GM12878 (cell line): ENCODE measurements around the gene SLC7A1.

Experiments
- ASH2L ChIP-seq: fragments of 300-600, 200-600 bp; sonication (generic); IDR thresholded peaks from 2 replicates; pipeline ENCODE4 v1.6.1; 2017; ENCODE audit warnings: low read depth, mild to moderate bottlenecking, borderline replicate concordance
- BRCA1 ChIP-seq: IDR thresholded peaks from 2 replicates; pipeline ENCODE4 v1.6.1; 2011; ENCODE audit warnings: low read depth, low read length, improper control_type of control experiment
- CHD4 ChIP-seq: fragments of 200-600 bp; sonication (generic); IDR thresholded peaks from 2 replicates; pipeline ENCODE4 v1.6.1; 2016; ENCODE audit warnings: mild to moderate bottlenecking
- CREB1 ChIP-seq: IDR thresholded peaks from 2 replicates; pipeline ENCODE4 v1.6.1; 2012; ENCODE audit warnings: low read depth, mild to moderate bottlenecking, inconsistent platforms
- EZH2 ChIP-seq: IDR thresholded peaks from 2 replicates; pipeline ENCODE4 v1.6.1; 2012; ENCODE audit warnings: low read depth, mild to moderate bottlenecking, control low read depth, inconsistent platforms, low read length, borderline replicate concordance; ENCODE audit not compliant: control insufficient read depth
- FOXK2 ChIP-seq: fragments of 450-650 bp; IDR thresholded peaks from 2 replicates; pipeline ENCODE4 v1.6.1; 2017; ENCODE audit warnings: mild to moderate bottlenecking, moderate library complexity
- GABPA ChIP-seq: IDR thresholded peaks from 2 replicates; pipeline ENCODE4 v1.6.1; 2014; ENCODE audit warnings: antibody characterized with exemption, low read depth, mild to moderate bottlenecking, inconsistent platforms
- MTA3 ChIP-seq: IDR thresholded peaks from 2 replicates; pipeline ENCODE4 v1.6.1; 2012; ENCODE audit warnings: low read length, inconsistent platforms, borderline replicate concordance
- POLR2A ChIP-seq: IDR thresholded peaks from 2 replicates; pipeline ENCODE4 v1.6.1; 2011; ENCODE audit warnings: low read depth, mild to moderate bottlenecking, low read length
- TCF7 ChIP-seq: IDR thresholded peaks from 2 replicates; pipeline ENCODE4 v1.6.1; 2014; ENCODE audit warnings: antibody characterized with exemption, borderline replicate concordance
- ZNF274 ChIP-seq: IDR thresholded peaks from one replicate; pipeline ENCODE4 v1.8.0; 2011; ENCODE audit not compliant: insufficient read length, insufficient read depth
- ZNF384 ChIP-seq: IDR thresholded peaks from 2 replicates; pipeline ENCODE4 v1.6.1; 2012; ENCODE audit warnings: low read depth, mild to moderate bottlenecking, low read length, improper control_type of control experiment, borderline replicate concordance
- TF ChIP-seq, protein P1 (sequence below), 3 experiments: IDR thresholded peaks in 2 of 3; conservative IDR thresholded peaks in 1 of 3; 2 replicates each; pipeline ENCODE4 v1.5.1; 2011; ENCODE audit warnings: low read depth in 3 of 3, low read length in 3 of 3, mild to moderate bottlenecking in 3 of 3, control low read depth in 2 of 3, moderate library complexity in 2 of 3, inconsistent platforms in 1 of 3, mixed read lengths in 1 of 3; ENCODE audit not compliant: control insufficient read depth in 2 of 3, insufficient read depth in 1 of 3; ENCODE audit errors: extremely low read depth in 1 of 3

DNA sequence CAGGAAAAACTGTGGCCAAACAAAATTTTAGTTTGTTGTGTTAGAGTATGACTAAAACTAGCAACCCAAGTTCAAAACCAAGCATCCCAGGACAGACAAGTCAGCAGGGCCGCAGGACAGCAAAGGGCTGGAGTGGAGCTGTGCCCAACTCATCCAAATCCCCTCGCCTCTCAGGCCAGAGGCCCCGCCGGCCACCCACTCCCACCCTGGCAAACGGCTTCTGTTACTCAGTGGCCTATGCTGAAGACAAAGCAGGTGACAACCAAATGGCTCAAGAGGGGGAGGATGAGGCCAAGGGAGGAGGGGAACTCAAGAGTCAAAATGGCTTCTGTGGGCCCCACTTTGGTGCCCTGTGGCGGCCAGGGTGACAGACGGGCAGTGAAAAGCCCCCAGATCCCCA, 69.7 kb downstream of the SLC7A1 start:
- TF ChIP-seq CREB1 (no peak), TCF7 (no peak), EZH2 (no peak), FOXK2 (no peak), BRCA1 (no peak), POLR2A (no peak), GABPA (no peak), ZNF384 (no peak), ZNF274 (no peak), ASH2L (no peak), CHD4 (no peak), MTA3 (no peak)
- TF ChIP-seq, protein P1, sequence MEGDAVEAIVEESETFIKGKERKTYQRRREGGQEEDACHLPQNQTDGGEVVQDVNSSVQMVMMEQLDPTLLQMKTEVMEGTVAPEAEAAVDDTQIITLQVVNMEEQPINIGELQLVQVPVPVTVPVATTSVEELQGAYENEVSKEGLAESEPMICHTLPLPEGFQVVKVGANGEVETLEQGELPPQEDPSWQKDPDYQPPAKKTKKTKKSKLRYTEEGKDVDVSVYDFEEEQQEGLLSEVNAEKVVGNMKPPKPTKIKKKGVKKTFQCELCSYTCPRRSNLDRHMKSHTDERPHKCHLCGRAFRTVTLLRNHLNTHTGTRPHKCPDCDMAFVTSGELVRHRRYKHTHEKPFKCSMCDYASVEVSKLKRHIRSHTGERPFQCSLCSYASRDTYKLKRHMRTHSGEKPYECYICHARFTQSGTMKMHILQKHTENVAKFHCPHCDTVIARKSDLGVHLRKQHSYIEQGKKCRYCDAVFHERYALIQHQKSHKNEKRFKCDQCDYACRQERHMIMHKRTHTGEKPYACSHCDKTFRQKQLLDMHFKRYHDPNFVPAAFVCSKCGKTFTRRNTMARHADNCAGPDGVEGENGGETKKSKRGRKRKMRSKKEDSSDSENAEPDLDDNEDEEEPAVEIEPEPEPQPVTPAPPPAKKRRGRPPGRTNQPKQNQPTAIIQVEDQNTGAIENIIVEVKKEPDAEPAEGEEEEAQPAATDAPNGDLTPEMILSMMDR (IDR thresholded peaks at IDR 0.05 in 2 of 3, conservative IDR thresholded peaks at IDR 0.05 in 1 of 3; ENCODE audit: control insufficient read depth in 2 of 3, extremely low read depth in 1 of 3, insufficient read depth in 1 of 3, low read depth in 3 of 3, low read length in 3 of 3) = no peak
